Endothelial cell of umbilical vein (primary cell): ENCODE results near the gene ARHGAP31. TPM values are rescaled to one million over a fixed set of nuclear protein-coding genes. Genes with fewer than 3 reads are reported as not detected.

ENCODE experiments used
- BruUV-seq: library from RNA; stranded (reverse); fragments of 400-500 nt; replicated peaks from 2 replicates; lab custom pipeline; 2021; lab: Mats Ljungman, UMichigan
- CTCF ChIA-PET: fragments of 300-600, 350-600 bp; sonication (Branson Sonifier 250); formaldehyde crosslinking; loops from one replicate; lab custom pipeline; 2021; ENCODE audit warnings: antibody characterized with exemption, inconsistent platforms; lab: Charles Lee
- POLR2A ChIA-PET: fragments of 300-600, 350-600 bp; sonication (Branson Sonifier 250); formaldehyde crosslinking; loops from one replicate; lab custom pipeline; 2021; ENCODE audit warnings: antibody characterized with exemption, inconsistent platforms; lab: Charles Lee
- DNase-seq: peaks from one replicate; pipeline ENCODE4 v3.0.0-alpha.2; 2011; ENCODE audit warnings: low read depth, low spot score
- FAIRE-seq: peaks from 2 replicates; lab custom pipeline; 2011; peaks lifted over from hg19 to GRCh38; lab: Jason Lieb, UNC
- H2AFZ ChIP-seq: 2 replicates; pipeline ENCODE4 v1.6.0; 2012; ENCODE audit warnings: low read depth, low read length, control low read depth, inconsistent platforms
- H3K27ac ChIP-seq: 2 replicates; pipeline ENCODE4 v1.5.1; 2011; ENCODE audit warnings: low read depth, mild to moderate bottlenecking, control low read depth, low read length, moderate library complexity; ENCODE audit not compliant: insufficient read depth
- H3K27me3 ChIP-seq, 2 experiments: 2 replicates each; pipeline versions ENCODE4 v1.6.0 to v1.6.1; 2011; ENCODE audit warnings: low read length in 2 of 2, mixed read lengths in 1 of 2; ENCODE audit not compliant: control insufficient read depth in 2 of 2, insufficient read depth in 2 of 2
- H3K36me3 ChIP-seq, 2 experiments: 2 replicates in 1 of 2; 3 replicates in 1 of 2; pipeline ENCODE4 v1.5.1; 2011; ENCODE audit warnings: low read length in 2 of 2, mild to moderate bottlenecking in 1 of 2, moderate library complexity in 1 of 2; ENCODE audit not compliant: control insufficient read depth in 2 of 2, insufficient read depth in 2 of 2; ENCODE audit errors: extremely low read depth in 1 of 2
- H3K4me1 ChIP-seq: 3 replicates; pipeline ENCODE4 v1.5.1; 2011; ENCODE audit warnings: mild to moderate bottlenecking, low read length; ENCODE audit not compliant: control insufficient read depth, insufficient read depth; ENCODE audit errors: extremely low read depth
- H3K4me2 ChIP-seq: 2 replicates; pipeline ENCODE4 v1.6.1; 2011; ENCODE audit warnings: low read length, control low read depth, mixed read lengths; ENCODE audit not compliant: insufficient read depth
- H3K4me3 ChIP-seq, 3 experiments: fragments of 200-600 bp in 1 of 3; sonication (generic), shearing (Covaris generic) in 1 of 3; replicated peaks in 1 of 3; 2 replicates each; pipeline ENCODE4 v1.5.1; 2011 to 2016; ENCODE audit warnings: control low read depth in 3 of 3, low read length in 3 of 3, mild to moderate bottlenecking in 2 of 3, inconsistent platforms in 1 of 3, low read depth in 1 of 3, moderate library complexity in 1 of 3; ENCODE audit not compliant: insufficient read depth in 1 of 3
- H3K79me2 ChIP-seq: 2 replicates; pipeline ENCODE4 v1.6.0; 2012; ENCODE audit warnings: low read length, inconsistent platforms; ENCODE audit not compliant: control insufficient read depth, insufficient read depth
- H3K9ac ChIP-seq: replicated peaks from 2 replicates; pipeline ENCODE3; 2011; ENCODE audit warnings: low read length, control low read depth; ENCODE audit not compliant: insufficient read depth; ENCODE audit errors: extremely low read depth
- H3K9me1 ChIP-seq: replicated peaks from 3 replicates; pipeline ENCODE4 v1.6.0; 2011; ENCODE audit warnings: mild to moderate bottlenecking, low read length; ENCODE audit not compliant: control insufficient read depth, insufficient read depth; ENCODE audit errors: extremely low read depth
- H3K9me3 ChIP-seq: replicated peaks from 2 replicates; pipeline ENCODE4 v1.5.1; 2012; ENCODE audit warnings: low read length, inconsistent platforms; ENCODE audit not compliant: control insufficient read depth, insufficient read depth
- H4K20me1 ChIP-seq: replicated peaks from 2 replicates; pipeline ENCODE3; 2011; ENCODE audit warnings: mild to moderate bottlenecking, low read length; ENCODE audit not compliant: control insufficient read depth, insufficient read depth; ENCODE audit errors: extremely low read depth
- CTCF ChIP-seq, 2 donors: IDR thresholded peaks; 1 replicate in 1 of 2; 2 replicates in 1 of 2; pipeline ENCODE4 v1.5.1; 2011; ENCODE audit warnings: low read length in 2 of 2, mild to moderate bottlenecking in 2 of 2, moderate library complexity in 2 of 2, control low read depth in 1 of 2, inconsistent platforms in 1 of 2, low read depth in 1 of 2; ENCODE audit not compliant: insufficient read depth in 1 of 2; ENCODE audit errors: extremely low read depth in 1 of 2
- EZH2 ChIP-seq: IDR thresholded peaks from 2 replicates; pipeline ENCODE4 v1.6.1; 2012; ENCODE audit warnings: borderline replicate concordance, low read depth, mild to moderate bottlenecking, moderate library complexity, low read length, inconsistent platforms; ENCODE audit not compliant: severe bottlenecking
- FOS ChIP-seq: IDR thresholded peaks from 2 replicates; pipeline ENCODE4 v1.6.1; 2011; ENCODE audit warnings: mild to moderate bottlenecking, low read length, moderate library complexity, borderline replicate concordance; ENCODE audit not compliant: insufficient read depth
- GATA2 ChIP-seq: IDR thresholded peaks from 2 replicates; pipeline ENCODE4 v1.7.0; 2011; ENCODE audit warnings: low read depth, mild to moderate bottlenecking, moderate library complexity, mixed read lengths, low read length; ENCODE audit not compliant: insufficient read length, insufficient read depth
- JUN ChIP-seq: IDR thresholded peaks from 2 replicates; pipeline ENCODE4 v1.6.1; 2011; ENCODE audit warnings: borderline replicate concordance, low read depth; ENCODE audit not compliant: insufficient read length, insufficient read depth
- MAX ChIP-seq: IDR thresholded peaks from 2 replicates; pipeline ENCODE4 v1.6.1; 2011; ENCODE audit not compliant: insufficient read depth, insufficient read length
- MYC ChIP-seq: IDR thresholded peaks from one replicate; pipeline ENCODE4 v1.6.1; 2011; ENCODE audit warnings: mild to moderate bottlenecking, low read depth, low read length
- POLR2A ChIP-seq: IDR thresholded peaks from 2 replicates; pipeline ENCODE4 v1.6.1; 2012; ENCODE audit warnings: low read depth, mild to moderate bottlenecking, control low read depth, low read length
- POLR2AphosphoS5 ChIP-seq: IDR thresholded peaks from 2 replicates; pipeline ENCODE4 v1.6.1; 2012; ENCODE audit warnings: low read depth, mild to moderate bottlenecking, control low read depth, low read length, moderate library complexity; ENCODE audit not compliant: insufficient read depth
- dilution Hi-C: fragments of 300-500 bp; cut with MboI; formaldehyde crosslinking; loops from one replicate; pipeline ENCODE4 v1.15.0; 2019; ENCODE audit warnings: low sequenced_read_pairs; ENCODE audit not compliant: extremely low pct_ligation_motif_present
- intact Hi-C: fragments of 100-400 bp; cut with micrococcal nuclease; formaldehyde crosslinking; loops from one replicate; pipeline ENCODE4 v1.10.0; 2022
- polyA plus RNA-seq, 4 experiments: library from polyadenylated mRNA; depleted of rRNA in 3 of 4; stranded (reverse) in 3 of 4; unstranded in 1 of 4; fragments of >200 nt; gene quantifications; 2 replicates each; pipeline versions ENCODE4 v1.2.1 to v1.2.3, GENCODE V29; 2011 to 2012; ENCODE audit warnings: missing spikeins in 1 of 4
- total RNA-seq: library from RNA; stranded (reverse); gene quantifications from 2 replicates; pipeline ENCODE4 v1.2.3, GENCODE V29; 2021

The ARHGAP31 gene
- total and polyA plus RNA-seq, 2 donors (not counting 3 experiments of a cell fraction or from before 2014, with no cell fraction given) = 25.5 to 65.8 TPM

GRCh38 chr3:119292666-119293065 lies 1.5 kb upstream of the ARHGAP31 start:
- dilution Hi-C loops (no loop called here), intact Hi-C loops (loop anchor here (5.0 kb wide), 1 partner anchor 410 kb away; no protein-coding TSS in a partner anchor)
- no peak overlapping the region for H3K27ac ChIP-seq
- BruUV-seq = no TSS peak
- H3K9me1 ChIP-seq = no peaks in the 10 kb centered on the region
- no peak overlapping the region for H2AFZ ChIP-seq
- TF ChIP-seq EZH2 (no peak), CTCF (IDR thresholded peaks at IDR 0.05; ENCODE audit: extremely low read depth in 1 of 2, insufficient read depth in 1 of 2, low read depth in 1 of 2, low read length in 2 of 2) (no peak), FOS (no peak), MYC (no peak), POLR2A (no peak), POLR2AphosphoS5 (no peak), GATA2 (no peak), MAX (no peak), JUN (no peak)
- H3K4me3 ChIP-seq = no peak overlapping the region
- no peaks in the 10 kb centered on the region for H4K20me1 ChIP-seq
- ChIA-PET POLR2A (no interaction called here), CTCF (interaction anchor here (0.7 to 6.5 kb wide), 2 partner anchors 30 to 59 kb away, joined by 3 to 58 read pairs; no protein-coding TSS in a partner anchor)
- H3K9me3 ChIP-seq = no peaks in the 10 kb centered on the region
- H3K27me3 ChIP-seq = no peaks in the 10 kb centered on the region
- DNase-seq (no peak), FAIRE-seq (no peak)
- no peak overlapping the region for H3K4me2 ChIP-seq
- H3K79me2 ChIP-seq = peaks cover 33% of the 10 kb centered on the region
- H3K36me3 ChIP-seq = no peaks in the 10 kb centered on the region
- H3K9ac ChIP-seq = no peak overlapping the region
- peaks cover 25% of the 10 kb centered on the region for H3K4me1 ChIP-seq
